Neuronal stem cell (in vitro differentiated cells): ENCODE measurements around the gene FERMT2.

ENCODE experiments used
- DNase-seq: peaks from one replicate; pipeline ENCODE4 v3.0.0-alpha.2; 2013; ENCODE audit warnings: low spot score
- H2AFZ ChIP-seq: one replicate; pipeline ENCODE4 v1.6.1; 2013; ENCODE audit warnings: mild to moderate bottlenecking, low read length, inconsistent platforms
- H2AK5ac ChIP-seq: 2 replicates; pipeline ENCODE4 v1.6.1; 2013; ENCODE audit warnings: low read depth, mild to moderate bottlenecking, inconsistent platforms, low read length, moderate library complexity, mixed read lengths
- H2BK120ac ChIP-seq: 2 replicates; pipeline ENCODE4 v1.6.1; 2013; ENCODE audit warnings: low read depth, mild to moderate bottlenecking, inconsistent platforms, low read length, moderate library complexity, mixed read lengths
- H2BK12ac ChIP-seq: one replicate; pipeline ENCODE4 v1.6.1; 2013; ENCODE audit warnings: low read length, inconsistent platforms
- H2BK15ac ChIP-seq: 2 replicates; pipeline ENCODE4 v1.6.1; 2013; ENCODE audit warnings: mild to moderate bottlenecking, low read length, inconsistent platforms, mixed read lengths
- H2BK5ac ChIP-seq: one replicate; pipeline ENCODE4 v1.6.1; 2013; ENCODE audit warnings: inconsistent platforms, mild to moderate bottlenecking, low read length, moderate library complexity
- H3K14ac ChIP-seq: one replicate; pipeline ENCODE4 v1.6.1; 2013; ENCODE audit warnings: low read length, inconsistent platforms
- H3K18ac ChIP-seq: 2 replicates; pipeline ENCODE4 v1.6.1; 2013; ENCODE audit warnings: low read length, inconsistent platforms
- H3K23ac ChIP-seq: 2 replicates; pipeline ENCODE4 v1.6.1; 2013; ENCODE audit warnings: low read depth, mild to moderate bottlenecking, mixed read lengths, low read length, inconsistent platforms; ENCODE audit not compliant: poor library complexity
- H3K27ac ChIP-seq: replicated peaks from 3 replicates; pipeline ENCODE4 v1.5.1; 2013; ENCODE audit warnings: low read length, inconsistent platforms
- H3K27me3 ChIP-seq, 3 experiments: 2 replicates each; pipeline ENCODE4 v1.6.1; 2013; ENCODE audit warnings: low read length in 3 of 3, mild to moderate bottlenecking in 2 of 3, inconsistent platforms in 1 of 3, low read depth in 1 of 3, mixed read lengths in 1 of 3, moderate library complexity in 1 of 3; ENCODE audit not compliant: control insufficient read depth in 3 of 3, insufficient read depth in 3 of 3
- H3K36me3 ChIP-seq, 2 donors: replicated peaks in 1 of 2; 2 replicates each; pipeline ENCODE4 v1.6.1; 2013; ENCODE audit warnings: low read length in 2 of 2; ENCODE audit not compliant: control insufficient read depth in 2 of 2, insufficient read depth in 2 of 2
- H3K4ac ChIP-seq: 2 replicates; pipeline ENCODE4 v1.6.1; 2013; ENCODE audit warnings: inconsistent platforms, mild to moderate bottlenecking, low read length, moderate library complexity
- H3K4me1 ChIP-seq, 2 donors: 1 replicate in 1 of 2; 2 replicates in 1 of 2; pipeline ENCODE4 v1.6.1; 2013; ENCODE audit warnings: low read length in 2 of 2, low read depth in 1 of 2; ENCODE audit not compliant: control insufficient read depth in 2 of 2, insufficient read depth in 1 of 2
- H3K4me2 ChIP-seq: one replicate; pipeline ENCODE4 v1.6.1; 2013; ENCODE audit warnings: mild to moderate bottlenecking, low read length, inconsistent platforms; ENCODE audit not compliant: insufficient read depth, poor library complexity, severe bottlenecking
- H3K4me3 ChIP-seq, 2 donors: 2 replicates each; pipeline ENCODE4 v1.5.1; 2013; ENCODE audit warnings: low read length in 2 of 2, mild to moderate bottlenecking in 2 of 2, inconsistent platforms in 1 of 2, moderate library complexity in 1 of 2
- H3K79me1 ChIP-seq: one replicate; pipeline ENCODE4 v1.6.1; 2013; ENCODE audit warnings: low read depth, mild to moderate bottlenecking, inconsistent platforms, low read length, moderate library complexity
- H3K9ac ChIP-seq: one replicate; pipeline ENCODE4 v1.6.1; 2013; ENCODE audit warnings: mild to moderate bottlenecking, low read depth, low read length, inconsistent platforms; ENCODE audit not compliant: poor library complexity
- H3K9me3 ChIP-seq, 2 donors: replicated peaks in 1 of 2; 2 replicates each; pipeline versions ENCODE3 to v1.6.1; 2013; ENCODE audit warnings: low read length in 2 of 2, mild to moderate bottlenecking in 2 of 2, inconsistent platforms in 1 of 2, low read depth in 1 of 2, mixed read lengths in 1 of 2, moderate library complexity in 1 of 2; ENCODE audit not compliant: control insufficient read depth in 2 of 2, insufficient read depth in 1 of 2
- H4K8ac ChIP-seq: one replicate; pipeline ENCODE4 v1.6.1; 2013; ENCODE audit warnings: low read depth, mild to moderate bottlenecking, inconsistent platforms, low read length, moderate library complexity
- H4K91ac ChIP-seq: one replicate; pipeline ENCODE4 v1.6.1; 2013; ENCODE audit warnings: low read length, low read depth, mild to moderate bottlenecking, inconsistent platforms; ENCODE audit not compliant: poor library complexity
- WGBS, 2 donors: extraction: QIAGEN DNeasy Blood & Tissue Kit; methylation state at CpG; one replicate each; pipeline ENCODE4 v1.1.7; 2013; ENCODE audit warnings: missing lambda C conversion rate in 2 of 2, mixed read lengths in 1 of 2; ENCODE audit not compliant: insufficient read length in 2 of 2, insufficient replicate concordance in 1 of 2; ENCODE audit errors: extremely low coverage in 2 of 2; 5-methylcytosine and 5-hydroxymethylcytosine counted together

Gene FERMT2

GRCh38 chr14:52917735-52918134 is 33.1 kb downstream of the FERMT2 start:
- WGBS, 2 donors: no CpG with 5 or more reads among the region's 1 CpG
- no peak overlapping the region for H3K4ac ChIP-seq
- H2AFZ ChIP-seq: no peak overlapping the region
- no peaks in the 10 kb centered on the region for H3K79me1 ChIP-seq
- no peak overlapping the region for H4K8ac ChIP-seq
- DNase-seq: no peak
- no peak overlapping the region for H3K4me2 ChIP-seq
- H2BK12ac ChIP-seq: no peak overlapping the region
- no peak overlapping the region for H2AK5ac ChIP-seq
- H3K4me1 ChIP-seq: peaks cover 0 to under 1% of the 10 kb centered on the region in 2 donors
- no peak overlapping the region for H2BK5ac ChIP-seq
- H3K27ac ChIP-seq: no peak overlapping the region
- H3K27me3 ChIP-seq: no peaks in the 10 kb centered on the region
- H3K9me3 ChIP-seq: peaks cover 0 to 3% of the 10 kb centered on the region in 2 donors
- H2BK15ac ChIP-seq: no peak overlapping the region
- no peak overlapping the region for H4K91ac ChIP-seq
- no peak overlapping the region for H3K9ac ChIP-seq
- no peak overlapping the region for H3K18ac ChIP-seq
- H3K23ac ChIP-seq: no peak overlapping the region
- no peak overlapping the region for H3K4me3 ChIP-seq
- no peak overlapping the region for H3K14ac ChIP-seq
- H2BK120ac ChIP-seq: no peak overlapping the region
- peaks cover 3 to 64% of the 10 kb centered on the region in 2 donors for H3K36me3 ChIP-seq

- H3K4me1 ChIP-seq: no peaks in the 10 kb centered on the region
Measured at GRCh38 chr14:52914295-52914694, 36.6 kb downstream of the FERMT2 start.

GRCh38 chr14:52913271-52913670 is 37.6 kb downstream of the FERMT2 start:
- Histone ChIP-seq H2AFZ (no peak overlapping the region), H2BK5ac (no peak overlapping the region), H4K8ac (no peak overlapping the region), H3K27me3 (no peaks in the 10 kb centered on the region), H3K14ac (no peak overlapping the region), H3K23ac (no peak overlapping the region), H3K4me3 (no peak overlapping the region), H2BK12ac (no peak overlapping the region), H2BK120ac (no peak overlapping the region), H2AK5ac (no peak overlapping the region), H3K18ac (no peak overlapping the region), H3K9me3 (peaks cover 0 to 9% of the 10 kb centered on the region in 2 donors), H3K9ac (no peak overlapping the region), H4K91ac (no peak overlapping the region), H3K4me1 (no peaks in the 10 kb centered on the region), H3K4ac (no peak overlapping the region), H3K4me2 (no peak overlapping the region), H3K36me3 (peaks cover 3 to 64% of the 10 kb centered on the region in 2 donors), H3K27ac (no peak overlapping the region), H2BK15ac (no peak overlapping the region), H3K79me1 (no peaks in the 10 kb centered on the region)
- no CpG with 5 or more reads among the region's 4 CpGs for WGBS, 2 donors
- no peak for DNase-seq

More at GRCh38 chr14:52914295-52914694, 36.6 kb downstream of the FERMT2 start:
- no peak overlapping the region for H2AFZ ChIP-seq
- H4K8ac ChIP-seq: no peak overlapping the region
- H3K4ac ChIP-seq: no peak overlapping the region
- DNase-seq: no peak
- no peak overlapping the region for H3K27ac ChIP-seq
- H2BK12ac ChIP-seq: no peak overlapping the region
- peaks cover 3 to 64% of the 10 kb centered on the region in 2 donors for H3K36me3 ChIP-seq
- no peaks in the 10 kb centered on the region for H3K27me3 ChIP-seq
- H3K9ac ChIP-seq: no peak overlapping the region
- H4K91ac ChIP-seq: no peak overlapping the region
- H3K79me1 ChIP-seq: no peaks in the 10 kb centered on the region
- H3K4me3 ChIP-seq: no peak overlapping the region
- H3K18ac ChIP-seq: no peak overlapping the region
- no peak overlapping the region for H2BK5ac ChIP-seq
- H2BK15ac ChIP-seq: no peak overlapping the region
- no CpG with 5 or more reads among the region's 3 CpGs for WGBS, 2 donors
- no peak overlapping the region for H3K4me2 ChIP-seq
- H2BK120ac ChIP-seq: no peak overlapping the region
- no peak overlapping the region for H2AK5ac ChIP-seq
- no peak overlapping the region for H3K23ac ChIP-seq
- no peak overlapping the region for H3K14ac ChIP-seq
- peaks cover 0 to 4% of the 10 kb centered on the region in 2 donors for H3K9me3 ChIP-seq

GRCh38 chr14:52911904-52912303 is 38.9 kb downstream of the FERMT2 start:
- H3K4ac ChIP-seq: no peak overlapping the region
- H2BK15ac ChIP-seq: no peak overlapping the region
- H3K4me1 ChIP-seq: no peaks in the 10 kb centered on the region
- H3K9ac ChIP-seq: no peak overlapping the region
- no peak overlapping the region for H2BK5ac ChIP-seq
- no peak overlapping the region for H4K8ac ChIP-seq
- no peak overlapping the region for H2BK120ac ChIP-seq
- H2AK5ac ChIP-seq: no peak overlapping the region
- peaks cover 0 to 58% of the 10 kb centered on the region in 2 donors for H3K36me3 ChIP-seq
- H3K14ac ChIP-seq: no peak overlapping the region
- H3K27ac ChIP-seq: no peak overlapping the region
- H3K79me1 ChIP-seq: no peaks in the 10 kb centered on the region
- H3K9me3 ChIP-seq: peaks cover 0 to 11% of the 10 kb centered on the region in 2 donors
- H3K4me3 ChIP-seq: no peak overlapping the region
- H2AFZ ChIP-seq: no peak overlapping the region
- H2BK12ac ChIP-seq: no peak overlapping the region
- no peak overlapping the region for H4K91ac ChIP-seq
- H3K4me2 ChIP-seq: no peak overlapping the region
- DNase-seq: no peak
- no peaks in the 10 kb centered on the region for H3K27me3 ChIP-seq
- WGBS, 2 donors: no CpG with 5 or more reads among the region's 3 CpGs
- no peak overlapping the region for H3K18ac ChIP-seq
- no peak overlapping the region for H3K23ac ChIP-seq
